K562 (cell line): ENCODE results near the gene GALNT7. TPM values are rescaled to one million over a fixed set of nuclear protein-coding genes. Genes with fewer than 3 reads are reported as not detected.

Experiments
- ASH1L ChIP-seq: fragments of 450-650 bp; IDR thresholded peaks from 2 replicates; pipeline ENCODE4 v1.6.1; 2018; ENCODE audit warnings: borderline replicate concordance, mild to moderate bottlenecking, low read depth; ENCODE audit not compliant: partially characterized antibody
- FOXM1 ChIP-seq, 2 experiments: fragments of 450-650 bp in 1 of 2; sonication (generic) in 1 of 2; formaldehyde crosslinking in 1 of 2; IDR thresholded peaks; 2 replicates each; pipeline versions ENCODE4 v1.6.1 to v1.9.0; 2017 to 2022; ENCODE audit warnings: low read depth in 2 of 2, mild to moderate bottlenecking in 2 of 2, missing genetic modification reagents in 1 of 2, moderate library complexity in 1 of 2
- GTF3C2 ChIP-seq: IDR thresholded peaks from 3 replicates; pipeline ENCODE4 v1.6.1; 2011; ENCODE audit warnings: borderline replicate concordance, mild to moderate bottlenecking, moderate library complexity; ENCODE audit not compliant: insufficient read length; ENCODE audit errors: extremely low read depth
- HLTF ChIP-seq: fragments of 450-650 bp; IDR thresholded peaks from 2 replicates; pipeline ENCODE4 v1.6.1; 2016
- PATZ1 ChIP-seq: fragments of 250-450 bp; sonication (Bioruptor Pico); IDR thresholded peaks from 2 replicates; pipeline ENCODE4 v1.5.0; 2020; ENCODE audit warnings: mild to moderate bottlenecking, borderline replicate concordance
- RUNX1 ChIP-seq: sonication (generic); IDR thresholded peaks from 2 replicates; pipeline ENCODE4 v1.6.1; 2016; ENCODE audit warnings: antibody characterized with exemption, low read depth
- SMARCB1 ChIP-seq: IDR thresholded peaks from 2 replicates; pipeline ENCODE4 v1.6.1; 2011; ENCODE audit warnings: improper control_type of control experiment, low read depth; ENCODE audit not compliant: insufficient read length
- TCF7 ChIP-seq: sonication (generic); IDR thresholded peaks from 2 replicates; pipeline ENCODE4 v1.6.1; 2016; ENCODE audit warnings: antibody characterized with exemption, borderline replicate concordance
- TOE1 ChIP-seq, 2 experiments: fragments of 450-650 bp in 1 of 2; sonication (generic) in 1 of 2; formaldehyde crosslinking in 1 of 2; IDR thresholded peaks; 2 replicates each; pipeline versions ENCODE4 v1.7.1 to v1.8.0; 2016 to 2022; ENCODE audit warnings: borderline replicate concordance in 2 of 2, mild to moderate bottlenecking in 2 of 2, antibody characterized with exemption in 1 of 2, inconsistent platforms in 1 of 2, low read depth in 1 of 2, missing genetic modification reagents in 1 of 2, moderate library complexity in 1 of 2
- ZNF354B ChIP-seq: fragments of 250-450 bp; sonication (Bioruptor Pico); IDR thresholded peaks from 2 replicates; pipeline ENCODE4 v1.4.0; 2020
- ZNF77 ChIP-seq: fragments of 250-450 bp; sonication (Bioruptor Pico); IDR thresholded peaks from 2 replicates; pipeline ENCODE4 v1.5.0; 2020
- polyA plus RNA-seq, 8 experiments: library from polyadenylated mRNA; depleted of rRNA in 4 of 8; stranded (reverse) in 5 of 8; unstranded in 3 of 8; fragments of >200 nt; fragmentation: Nextera tagmentation in 2 of 8; fragmentation: Illumina TruSeq in 1 of 8; extraction: Ambion mirVana in 2 of 8; extraction: Trizol in 1 of 8; gene quantifications; 2 replicates each; pipeline versions ENCODE4 v1.2.1 to v1.2.3, GENCODE V29; 2011 to 2014; ENCODE audit warnings: inconsistent platforms in 1 of 8, missing spikeins in 1 of 8
- total RNA-seq, 7 experiments: library from RNA; depleted of rRNA in 6 of 7; stranded (reverse); fragments of >200 nt in 6 of 7; fragmentation: Illumina TruSeq in 2 of 7; extraction: Trizol in 2 of 7; gene quantifications; 2 replicates each; pipeline versions ENCODE4 v1.2.1 to v1.2.3, GENCODE V29; 2011 to 2021; ENCODE audit warnings: low replicate concordance in 1 of 7
- TF ChIP-seq, protein P1 (sequence below), 2 experiments: fragments of 450-650 bp; IDR thresholded peaks; 2 replicates each; pipeline ENCODE4 v1.6.1; 2016; ENCODE audit warnings: mild to moderate bottlenecking in 2 of 2, borderline replicate concordance in 1 of 2, low read depth in 1 of 2, moderate library complexity in 1 of 2

The GALNT7 gene
- total and polyA plus RNA-seq, 9 of the 15 experiments (the other 6 are each of a cell fraction or from before 2014, with no cell fraction given), result 16.7 to 38.7 (median 31.1) TPM

GRCh38 chr4:173168396-173169177 is at the start of gene GALNT7 (continued):
- TF ChIP-seq ASH1L (no peak), ZNF77 (CRISPR knock-in tag) (no peak), HLTF (peak; percentile 68; the same call in 1 of the 2 replicates), ZNF354B (CRISPR knock-in tag) (no peak), PATZ1 (no peak), GTF3C2 (no peak), SMARCB1 (no peak), TCF7 (no peak), FOXM1 (IDR thresholded peaks at IDR 0.05; ENCODE audit: low read depth) (peak; percentile 15; the same call in 1 of the 2 replicates), FOXM1 (CRISPR knock-in tag; IDR thresholded peaks at IDR 0.05; ENCODE audit: low read depth) (no peak), TOE1 (IDR thresholded peaks at IDR 0.05; ENCODE audit: borderline replicate concordance) (peak; percentile 63; the same call in 1 of the 2 replicates), TOE1 (CRISPR knock-in tag; IDR thresholded peaks at IDR 0.05; ENCODE audit: borderline replicate concordance, low read depth) (no peak), RUNX1 (0 out of 2 replicates have a peak, but pooled peaks have one; percentile 6)
- TF ChIP-seq, protein P1, sequence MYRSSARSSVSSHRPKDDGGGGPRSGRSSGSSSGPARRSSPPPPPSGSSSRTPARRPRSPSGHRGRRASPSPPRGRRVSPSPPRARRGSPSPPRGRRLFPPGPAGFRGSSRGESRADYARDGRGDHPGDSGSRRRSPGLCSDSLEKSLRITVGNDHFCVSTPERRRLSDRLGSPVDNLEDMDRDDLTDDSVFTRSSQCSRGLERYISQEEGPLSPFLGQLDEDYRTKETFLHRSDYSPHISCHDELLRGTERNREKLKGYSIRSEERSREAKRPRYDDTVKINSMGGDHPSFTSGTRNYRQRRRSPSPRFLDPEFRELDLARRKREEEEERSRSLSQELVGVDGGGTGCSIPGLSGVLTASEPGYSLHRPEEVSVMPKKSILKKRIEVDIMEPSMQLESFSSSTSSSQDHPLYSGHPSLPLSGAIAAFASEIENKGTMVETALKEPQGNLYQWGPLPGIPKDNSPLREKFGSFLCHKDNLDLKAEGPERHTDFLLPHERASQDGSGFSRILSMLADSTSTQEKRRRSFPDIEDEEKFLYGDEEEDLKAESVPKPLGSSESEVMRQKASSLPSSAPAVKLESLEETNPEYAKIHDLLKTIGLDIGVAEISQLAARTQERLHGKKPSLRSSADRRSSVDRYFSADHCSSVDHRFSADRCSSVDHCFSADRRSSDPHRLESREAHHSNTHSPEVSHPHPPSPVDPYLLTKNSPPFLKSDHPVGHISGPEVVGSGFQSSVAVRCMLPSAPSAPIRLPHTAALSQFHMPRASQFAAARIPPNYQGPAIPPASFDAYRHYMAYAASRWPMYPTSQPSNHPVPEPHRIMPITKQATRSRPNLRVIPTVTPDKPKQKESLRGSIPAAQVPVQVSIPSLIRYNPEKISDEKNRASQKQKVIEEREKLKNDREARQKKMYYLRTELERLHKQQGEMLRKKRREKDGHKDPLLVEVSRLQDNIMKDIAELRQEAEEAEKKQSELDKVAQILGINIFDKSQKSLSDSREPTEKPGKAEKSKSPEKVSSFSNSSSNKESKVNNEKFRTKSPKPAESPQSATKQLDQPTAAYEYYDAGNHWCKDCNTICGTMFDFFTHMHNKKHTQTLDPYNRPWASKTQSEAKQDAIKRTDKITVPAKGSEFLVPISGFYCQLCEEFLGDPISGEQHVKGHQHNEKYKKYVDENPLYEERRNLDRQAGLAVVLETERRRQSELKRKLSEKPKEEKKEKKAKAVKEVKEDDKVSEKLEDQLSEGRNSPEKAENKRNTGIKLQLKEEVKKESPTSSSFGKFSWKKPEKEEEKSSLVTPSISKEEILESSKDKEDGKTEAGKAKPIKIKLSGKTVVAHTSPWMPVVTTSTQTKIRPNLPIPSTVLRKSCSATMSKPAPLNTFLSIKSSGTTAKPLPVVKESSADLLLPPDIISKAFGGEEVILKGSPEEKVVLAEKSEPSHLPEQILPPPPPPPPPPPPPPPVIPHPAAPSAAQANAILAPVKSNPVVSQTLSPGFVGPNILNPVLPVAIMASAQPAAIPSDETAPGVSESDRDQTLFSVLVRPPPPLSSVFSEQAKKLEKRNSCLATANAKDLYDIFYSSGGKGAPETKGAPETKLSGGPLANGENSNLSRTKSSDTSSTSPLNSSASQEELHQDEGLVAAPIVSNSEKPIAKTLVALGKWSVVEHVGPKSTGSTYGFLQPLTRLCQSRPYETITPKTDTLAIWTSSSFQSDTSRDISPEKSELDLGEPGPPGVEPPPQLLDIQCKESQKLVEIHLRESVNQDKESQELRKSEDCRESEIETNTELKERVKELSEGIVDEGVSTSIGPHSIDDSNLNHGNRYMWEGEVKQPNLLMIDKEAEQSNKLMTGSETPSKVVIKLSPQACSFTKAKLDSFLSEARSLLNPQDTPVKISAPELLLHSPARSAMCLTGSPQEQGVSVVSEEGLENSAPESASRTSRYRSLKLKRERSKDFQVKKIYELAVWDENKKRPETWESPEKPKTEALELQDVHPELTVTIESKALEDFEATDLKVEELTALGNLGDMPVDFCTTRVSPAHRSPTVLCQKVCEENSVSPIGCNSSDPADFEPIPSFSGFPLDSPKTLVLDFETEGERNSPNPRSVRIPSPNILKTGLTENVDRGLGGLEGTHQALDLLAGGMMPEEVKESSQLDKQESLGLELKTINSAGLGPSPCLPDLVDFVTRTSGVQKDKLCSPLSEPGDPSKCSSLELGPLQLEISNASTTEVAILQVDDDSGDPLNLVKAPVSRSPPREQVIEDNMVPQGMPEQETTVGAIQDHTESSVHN (IDR thresholded peaks at IDR 0.05; ENCODE audit: borderline replicate concordance in 1 of 2, low read depth in 1 of 2), result no peak
